MG63 (cell line): ENCODE results near the gene SCAF11. TPM values are rescaled to one million over a fixed set of nuclear protein-coding genes. Genes with fewer than 3 reads are reported as not detected.

Experiments
- DNase-seq: peaks from one replicate; pipeline ENCODE4 v3.0.0-alpha.2; 2020
- H3K27me3 ChIP-seq: fragments of 250-450 bp; sonication (Bioruptor Pico); 2 replicates; pipeline ENCODE4 v1.5.1; 2020; ENCODE audit warnings: mild to moderate bottlenecking, moderate library complexity
- H3K36me3 ChIP-seq: fragments of 250-450 bp; sonication (Bioruptor Pico); 2 replicates; pipeline ENCODE4 v1.5.1; 2020; ENCODE audit warnings: mild to moderate bottlenecking, moderate library complexity
- H3K4me3 ChIP-seq: fragments of 250-450 bp; sonication (Bioruptor Pico); 2 replicates; pipeline ENCODE4 v1.5.1; 2020; ENCODE audit warnings: mild to moderate bottlenecking, moderate library complexity
- H3K9me3 ChIP-seq: fragments of 250-450 bp; sonication (Bioruptor Pico); 2 replicates; pipeline ENCODE4 v1.5.1; 2020; ENCODE audit warnings: mild to moderate bottlenecking, moderate library complexity
- total RNA-seq: library from RNA; depleted of rRNA; stranded (reverse); fragments of >200 nt; shearing (Covaris generic); gene quantifications from 2 replicates; pipeline ENCODE4 v1.2.3, GENCODE V29; 2014; ENCODE audit warnings: low replicate concordance

The SCAF11 gene
- total RNA-seq, 1 experiment from 2014 or later: 57.2 TPM

DNA sequence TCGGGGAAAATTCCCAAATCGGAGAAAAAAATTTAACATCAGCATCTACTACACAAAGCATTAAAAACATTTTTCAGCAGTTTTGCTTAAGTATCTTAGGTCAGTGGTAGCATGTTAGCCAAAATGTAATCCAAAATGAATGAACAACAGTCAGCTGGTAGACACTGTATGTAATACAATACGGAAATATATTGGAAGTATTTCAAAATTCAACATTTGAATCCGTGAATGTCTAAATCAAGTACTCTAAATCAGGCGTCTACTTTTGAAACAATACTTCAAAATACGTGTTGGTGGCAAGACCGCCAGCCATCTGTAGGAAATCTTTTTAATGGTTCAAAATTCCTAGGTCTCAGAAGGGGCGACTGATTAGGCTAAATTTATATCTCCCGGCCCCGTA lies 1.1 kb downstream of the SCAF11 start:
- Histone ChIP-seq H3K9me3 (no peaks in the 10 kb centered on the region), H3K36me3 (peaks cover 30% of the 10 kb centered on the region), H3K4me3 (peak overlapping the region; percentile 96), H3K27me3 (no peaks in the 10 kb centered on the region)
- DNase-seq: no peak

DNA sequence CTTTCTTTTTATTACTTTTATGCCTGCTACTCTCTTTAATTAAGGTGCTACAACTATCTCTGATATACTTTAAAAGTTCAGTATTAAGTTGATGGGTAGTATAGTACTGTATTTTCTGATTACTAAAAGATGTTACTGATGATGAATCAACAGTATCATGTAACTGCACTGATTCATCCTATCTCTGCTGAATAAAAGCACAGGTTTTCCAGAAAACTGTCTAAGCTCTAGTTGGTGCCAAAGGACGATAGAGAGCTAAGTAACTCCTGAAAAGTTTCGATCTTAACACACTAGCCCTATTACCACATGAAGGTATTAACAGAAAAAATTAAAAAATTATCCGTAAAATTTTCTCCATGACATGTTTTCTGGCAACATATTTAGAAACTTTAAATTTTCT lies 2.1 kb downstream of the SCAF11 start:
- H3K4me3 ChIP-seq: peak overlapping the region; percentile 96
- H3K9me3 ChIP-seq: no peaks in the 10 kb centered on the region
- no peaks in the 10 kb centered on the region for H3K27me3 ChIP-seq
- DNase-seq: no peak
- H3K36me3 ChIP-seq: peaks cover 30% of the 10 kb centered on the region

DNA sequence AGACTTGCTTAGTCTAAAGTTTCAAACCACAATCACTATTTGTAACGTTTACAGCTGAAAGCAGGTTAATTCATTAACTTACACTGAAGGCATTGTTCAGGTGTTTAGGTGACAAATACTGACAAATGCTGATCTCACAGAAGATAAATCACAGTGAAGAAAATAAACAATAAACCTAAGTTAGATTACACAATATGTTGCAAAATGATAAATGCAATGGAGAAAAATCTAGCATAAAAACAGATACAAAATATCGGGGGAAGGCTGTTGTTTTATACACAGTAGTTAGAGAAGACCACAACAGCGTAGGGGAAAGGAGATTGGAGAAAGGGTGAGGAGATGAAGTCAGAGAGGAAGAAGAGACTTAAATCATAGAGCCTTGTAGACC lies 3.0 kb downstream of the SCAF11 start:
- DNase-seq: no peak
- Histone ChIP-seq H3K9me3 (no peaks in the 10 kb centered on the region), H3K27me3 (no peaks in the 10 kb centered on the region), H3K4me3 (no peak overlapping the region), H3K36me3 (peaks cover 30% of the 10 kb centered on the region)

DNA sequence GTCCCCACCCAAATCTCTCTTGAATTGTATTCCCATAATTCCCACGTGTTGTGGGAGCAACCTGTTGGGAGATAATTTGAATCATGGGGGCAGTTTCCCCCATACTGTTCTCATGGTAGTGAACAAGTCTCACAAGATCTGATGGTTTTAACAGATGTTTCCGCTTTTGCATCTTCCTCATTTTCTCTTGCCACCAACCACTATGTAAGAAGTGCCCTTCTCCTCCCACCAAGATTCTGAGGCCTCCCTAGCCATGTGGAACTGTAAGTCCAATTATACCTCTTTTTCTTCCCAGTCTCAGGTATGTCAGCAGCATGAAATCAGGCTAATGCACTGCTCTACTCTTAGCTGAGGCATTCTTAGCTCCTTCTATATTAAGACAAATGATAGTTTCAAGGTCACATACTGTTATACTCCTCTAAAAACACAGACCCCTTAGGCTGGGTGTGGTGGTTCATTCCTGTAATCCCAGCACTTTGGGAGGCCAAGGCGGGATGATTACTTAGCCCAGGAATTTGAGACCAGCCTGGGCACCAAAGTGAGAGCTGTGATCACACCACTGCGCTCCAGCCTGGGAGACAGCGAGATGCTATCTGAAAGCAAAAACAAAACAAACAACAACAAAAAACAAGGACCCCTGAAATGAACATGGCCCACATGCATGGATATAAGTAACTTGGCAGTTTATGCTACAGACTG lies 3.6 kb downstream of the SCAF11 start:
- Histone ChIP-seq H3K27me3 (no peaks in the 10 kb centered on the region), H3K36me3 (peaks cover 32% of the 10 kb centered on the region), H3K4me3 (no peak overlapping the region)

DNA sequence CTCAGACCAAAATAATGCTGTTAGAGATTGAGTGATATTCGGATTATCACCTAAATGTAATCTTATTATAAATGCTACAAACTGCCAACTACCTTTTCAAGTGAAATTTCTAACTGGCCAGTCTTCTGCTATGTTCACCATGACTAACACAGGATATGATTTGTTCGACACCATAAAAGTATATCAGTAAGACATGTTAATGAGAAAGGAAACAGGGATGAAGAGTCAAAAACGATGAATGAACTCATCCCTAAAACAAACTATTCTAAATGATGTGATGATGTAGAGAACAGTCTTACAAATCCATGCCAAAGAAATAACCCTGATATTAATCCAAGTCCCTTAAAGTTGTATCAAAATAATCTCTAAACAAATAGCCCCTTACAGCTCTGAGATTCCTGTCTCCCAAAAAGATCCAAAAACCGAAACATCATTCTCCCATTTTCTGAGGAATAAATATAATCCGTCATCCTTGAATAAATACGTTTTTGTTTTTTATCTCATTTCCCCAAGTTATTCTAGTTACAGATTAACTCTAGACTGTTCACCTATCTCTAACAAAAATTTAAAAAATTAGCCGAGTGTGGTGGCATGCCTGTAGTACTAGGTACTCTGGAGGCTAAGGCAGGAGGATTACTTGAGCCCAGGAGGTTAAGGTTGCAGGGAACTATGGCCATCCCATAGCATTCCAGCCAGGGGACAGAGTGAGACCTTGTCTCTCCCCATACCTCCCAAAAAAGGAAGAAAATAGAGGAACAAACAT lies 9.1 kb downstream of the SCAF11 start:
- peaks cover 22% of the 10 kb centered on the region for H3K36me3 ChIP-seq
- DNase-seq: no peak
- H3K27me3 ChIP-seq: no peaks in the 10 kb centered on the region
- H3K9me3 ChIP-seq: no peaks in the 10 kb centered on the region
- no peak overlapping the region for H3K4me3 ChIP-seq

More for the DNA sequence above, 3.6 kb downstream of the SCAF11 start:
- no peak for DNase-seq
- H3K9me3 ChIP-seq: no peaks in the 10 kb centered on the region

DNA sequence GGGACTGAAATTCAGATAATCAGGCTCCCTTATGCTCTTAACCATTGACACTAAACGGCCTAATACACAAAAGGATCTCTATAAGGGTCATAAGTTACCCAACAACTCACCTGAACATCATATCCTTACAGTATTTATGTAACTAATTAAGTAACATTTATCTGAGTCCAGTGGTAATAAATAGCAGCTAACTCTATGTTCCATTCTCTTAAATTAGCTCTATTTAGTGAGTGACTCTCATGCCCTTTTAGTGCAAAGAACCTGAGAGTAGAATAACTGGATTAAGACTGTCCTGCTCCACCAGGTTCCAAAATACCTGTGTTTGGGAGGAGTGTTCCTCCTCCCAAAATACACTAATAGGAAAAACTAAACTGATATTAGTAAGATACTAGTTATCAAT lies 9.8 kb downstream of the SCAF11 start:
- no peak for DNase-seq
- Histone ChIP-seq H3K4me3 (no peak overlapping the region), H3K27me3 (no peaks in the 10 kb centered on the region), H3K36me3 (peaks cover 21% of the 10 kb centered on the region), H3K9me3 (no peaks in the 10 kb centered on the region)

DNA sequence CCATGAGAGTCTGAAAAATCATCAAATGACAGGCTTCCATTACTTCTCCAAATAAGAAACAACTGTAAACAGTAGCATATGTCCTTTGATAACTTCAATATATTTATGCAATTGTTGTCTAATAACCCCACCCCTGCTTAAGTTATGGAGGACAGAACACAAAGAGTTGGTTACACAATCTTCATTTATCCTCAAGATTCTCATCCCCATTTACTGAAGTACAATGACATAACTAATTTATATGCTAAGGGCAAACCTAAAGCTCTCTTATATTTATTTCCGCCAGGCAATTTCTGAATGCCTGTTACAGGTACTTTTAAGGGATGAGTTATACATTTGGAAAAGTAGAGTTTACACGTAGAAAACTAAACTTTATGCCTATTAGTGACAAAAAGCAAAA lies 12.3 kb downstream of the SCAF11 start:
- Histone ChIP-seq H3K9me3 (no peaks in the 10 kb centered on the region), H3K36me3 (peaks cover 30% of the 10 kb centered on the region), H3K27me3 (no peaks in the 10 kb centered on the region), H3K4me3 (no peak overlapping the region)
- DNase-seq: no peak

DNA sequence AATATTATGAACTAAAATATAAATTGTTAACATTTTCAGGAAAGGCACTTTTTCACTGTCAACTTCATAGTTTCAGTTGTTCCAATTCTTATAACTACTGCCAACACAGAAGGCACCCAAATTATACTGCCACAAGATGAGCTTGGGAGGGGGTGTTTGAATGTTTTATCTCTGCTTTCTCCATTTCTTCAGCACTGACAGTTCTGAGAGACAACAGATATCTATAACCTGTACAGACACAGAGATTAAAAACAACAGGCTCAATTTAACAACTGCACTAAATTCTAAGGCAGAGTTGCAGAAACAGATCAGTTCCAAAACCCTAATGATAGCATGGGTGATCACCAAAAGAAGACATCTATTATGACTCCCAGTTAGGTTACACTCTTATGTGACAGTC lies 12.8 kb downstream of the SCAF11 start:
- Histone ChIP-seq H3K9me3 (no peaks in the 10 kb centered on the region), H3K27me3 (no peaks in the 10 kb centered on the region), H3K4me3 (no peak overlapping the region), H3K36me3 (peaks cover 31% of the 10 kb centered on the region)
- DNase-seq: no peak

DNA sequence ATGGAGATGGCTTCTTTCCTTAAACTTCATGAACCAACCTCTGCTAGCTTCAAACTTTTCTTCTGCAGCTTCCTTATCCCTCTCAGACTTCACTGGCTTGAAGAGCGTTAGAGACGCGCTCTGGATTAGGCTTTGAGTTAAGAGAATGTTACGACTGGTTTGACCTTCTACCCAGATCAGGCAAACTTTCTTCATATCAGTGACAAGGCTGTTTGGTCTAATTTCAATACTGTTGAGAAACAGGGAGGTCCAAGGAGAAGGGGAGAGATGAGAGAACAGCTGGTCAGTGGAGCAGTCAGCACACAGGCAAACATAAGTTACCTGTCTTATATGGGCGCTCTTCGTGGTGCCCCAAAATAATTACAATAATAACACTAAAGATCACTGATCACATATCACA lies 14.9 kb downstream of the SCAF11 start:
- H3K36me3 ChIP-seq: peaks cover 43% of the 10 kb centered on the region
- no peak for DNase-seq
- no peak overlapping the region for H3K4me3 ChIP-seq
- H3K27me3 ChIP-seq: no peaks in the 10 kb centered on the region
- no peaks in the 10 kb centered on the region for H3K9me3 ChIP-seq

DNA sequence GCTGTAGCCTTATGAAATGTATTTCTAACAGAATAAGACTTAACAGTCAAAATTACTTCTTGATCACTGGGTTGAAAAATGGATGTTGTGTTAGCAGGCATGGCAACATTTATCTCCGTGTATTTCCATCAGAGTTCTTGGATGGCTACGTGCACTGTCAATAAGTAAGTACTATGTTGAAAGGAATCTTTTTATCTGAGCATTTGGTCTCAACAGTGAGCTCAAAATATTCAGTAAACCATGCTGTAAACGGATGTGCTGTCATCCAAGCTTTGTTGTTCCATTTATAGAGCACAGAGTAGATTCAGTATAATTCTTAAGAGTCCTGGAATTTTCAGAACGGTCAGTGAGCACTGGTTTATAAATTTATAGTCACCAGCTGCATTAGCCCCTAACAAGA lies 15.5 kb downstream of the SCAF11 start:
- DNase-seq: no peak
- no peak overlapping the region for H3K4me3 ChIP-seq

DNA sequence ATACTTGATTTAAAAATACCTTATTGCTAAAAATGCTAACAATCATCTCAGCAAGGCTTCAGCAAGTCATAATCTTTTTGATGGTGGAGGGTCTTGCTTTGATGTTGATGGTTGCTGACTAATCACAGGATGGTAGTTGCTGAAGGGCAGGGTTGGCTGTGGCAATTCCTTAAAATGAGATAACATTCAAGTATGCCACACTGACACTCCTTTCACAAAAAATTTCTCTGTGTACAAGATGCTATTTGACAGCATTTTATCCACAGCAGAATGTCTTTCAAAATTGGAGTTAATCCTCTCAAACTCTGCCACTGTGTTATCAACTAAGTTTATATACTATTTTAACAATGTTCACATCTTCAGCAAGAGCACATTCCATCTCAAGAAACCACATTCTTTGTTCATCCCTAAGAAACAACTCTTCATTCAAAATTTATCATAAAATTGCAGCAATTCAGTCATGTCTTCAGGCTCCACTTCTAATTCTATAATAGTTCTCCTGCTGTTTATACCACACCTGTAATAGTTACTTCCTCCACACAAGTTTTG lies 16.1 kb downstream of the SCAF11 start:
- Histone ChIP-seq H3K27me3 (no peaks in the 10 kb centered on the region), H3K36me3 (peaks cover 50% of the 10 kb centered on the region), H3K9me3 (no peaks in the 10 kb centered on the region), H3K4me3 (no peak overlapping the region)
- no peak for DNase-seq

More for the DNA sequence above, 15.5 kb downstream of the SCAF11 start:
- Histone ChIP-seq H3K36me3 (peaks cover 50% of the 10 kb centered on the region), H3K9me3 (no peaks in the 10 kb centered on the region), H3K27me3 (no peaks in the 10 kb centered on the region)

DNA sequence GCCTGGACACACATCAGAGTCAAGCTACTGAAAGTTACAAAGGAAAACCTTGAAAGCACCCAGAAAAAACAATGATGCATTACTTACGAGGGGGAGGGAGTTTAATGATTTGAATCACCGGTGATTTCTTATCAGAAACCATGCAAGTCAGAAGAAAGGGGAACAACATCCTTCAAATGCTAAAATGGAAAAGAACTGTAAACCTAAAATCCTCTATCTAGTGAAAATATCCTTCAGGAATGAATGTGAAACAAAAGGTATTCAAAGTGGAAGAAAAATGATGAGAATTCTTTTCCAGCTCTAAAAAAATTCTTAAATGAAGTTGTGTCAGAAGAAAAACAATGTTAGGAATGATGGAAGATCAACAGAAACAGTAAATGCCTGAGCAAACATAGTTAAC lies 16.8 kb downstream of the SCAF11 start:
- DNase-seq: no peak
- Histone ChIP-seq H3K27me3 (no peaks in the 10 kb centered on the region), H3K36me3 (peaks cover 50% of the 10 kb centered on the region), H3K9me3 (no peaks in the 10 kb centered on the region), H3K4me3 (no peak overlapping the region)

DNA sequence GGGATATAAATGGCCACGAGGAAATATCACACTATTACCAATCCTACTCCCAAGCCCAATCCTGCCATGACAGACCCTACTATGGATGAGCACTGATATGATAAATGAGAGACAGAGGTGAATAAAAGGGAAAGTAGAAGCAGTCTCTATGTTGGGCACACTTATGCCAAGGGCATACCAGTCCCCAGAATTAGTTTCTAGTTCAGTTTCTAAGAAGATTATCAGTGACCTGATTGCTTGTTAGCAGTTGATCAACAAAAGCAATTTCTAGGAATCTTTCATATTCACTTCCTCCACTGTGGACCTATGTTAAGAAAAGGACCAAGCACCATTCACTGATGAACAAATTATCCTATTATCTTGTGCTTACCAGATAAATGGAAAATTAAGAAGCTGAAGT lies 20.0 kb downstream of the SCAF11 start:
- Histone ChIP-seq H3K9me3 (no peaks in the 10 kb centered on the region), H3K4me3 (no peak overlapping the region), H3K36me3 (peaks cover 40% of the 10 kb centered on the region), H3K27me3 (no peaks in the 10 kb centered on the region)
- DNase-seq: no peak

DNA sequence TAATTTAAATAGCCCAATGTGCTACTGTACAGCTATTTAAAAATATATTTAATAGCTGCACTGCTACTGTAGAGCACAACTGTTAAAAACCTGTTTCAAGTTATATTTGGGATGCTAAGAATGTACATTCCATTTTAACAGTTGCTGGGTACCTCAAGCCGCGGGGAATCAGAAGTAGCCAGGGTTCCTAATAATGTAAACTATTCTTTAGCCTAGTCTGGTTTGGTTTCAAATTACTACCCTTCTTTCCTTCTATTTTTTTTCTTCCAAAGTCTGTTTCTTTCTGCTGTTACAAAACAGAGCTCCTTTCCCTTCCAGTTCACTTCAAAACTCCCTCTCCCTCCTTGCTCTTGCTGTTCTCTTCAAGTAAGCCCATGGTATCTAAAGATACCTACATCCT lies 21.3 kb downstream of the SCAF11 start:
- DNase-seq: no peak
- Histone ChIP-seq H3K36me3 (peaks cover 35% of the 10 kb centered on the region), H3K27me3 (no peaks in the 10 kb centered on the region), H3K4me3 (no peak overlapping the region), H3K9me3 (no peaks in the 10 kb centered on the region)

DNA sequence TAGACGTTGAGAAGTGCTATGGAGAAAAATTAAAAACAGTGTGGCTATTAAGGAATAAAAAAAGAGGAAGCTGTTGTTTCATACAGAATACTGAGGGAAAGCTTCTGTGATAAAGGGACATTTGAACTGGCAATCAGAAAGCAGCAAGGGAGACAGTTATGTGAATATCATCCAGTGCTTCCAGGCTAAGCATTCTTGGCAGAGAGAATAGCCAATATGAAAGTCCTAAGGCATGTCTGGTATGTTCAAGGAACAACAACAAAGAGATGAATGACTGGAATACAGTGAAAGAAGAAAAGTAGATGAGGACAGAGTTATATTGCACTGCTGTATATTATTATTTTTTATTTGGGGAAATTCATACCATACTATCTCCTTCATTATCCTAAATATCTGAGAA lies 23.9 kb downstream of the SCAF11 start:
- Histone ChIP-seq H3K9me3 (no peaks in the 10 kb centered on the region; the same call in 1 of the 2 replicates), H3K36me3 (peaks cover 49% of the 10 kb centered on the region), H3K4me3 (no peak overlapping the region), H3K27me3 (no peaks in the 10 kb centered on the region)
- peak; percentile 3 for DNase-seq

DNA sequence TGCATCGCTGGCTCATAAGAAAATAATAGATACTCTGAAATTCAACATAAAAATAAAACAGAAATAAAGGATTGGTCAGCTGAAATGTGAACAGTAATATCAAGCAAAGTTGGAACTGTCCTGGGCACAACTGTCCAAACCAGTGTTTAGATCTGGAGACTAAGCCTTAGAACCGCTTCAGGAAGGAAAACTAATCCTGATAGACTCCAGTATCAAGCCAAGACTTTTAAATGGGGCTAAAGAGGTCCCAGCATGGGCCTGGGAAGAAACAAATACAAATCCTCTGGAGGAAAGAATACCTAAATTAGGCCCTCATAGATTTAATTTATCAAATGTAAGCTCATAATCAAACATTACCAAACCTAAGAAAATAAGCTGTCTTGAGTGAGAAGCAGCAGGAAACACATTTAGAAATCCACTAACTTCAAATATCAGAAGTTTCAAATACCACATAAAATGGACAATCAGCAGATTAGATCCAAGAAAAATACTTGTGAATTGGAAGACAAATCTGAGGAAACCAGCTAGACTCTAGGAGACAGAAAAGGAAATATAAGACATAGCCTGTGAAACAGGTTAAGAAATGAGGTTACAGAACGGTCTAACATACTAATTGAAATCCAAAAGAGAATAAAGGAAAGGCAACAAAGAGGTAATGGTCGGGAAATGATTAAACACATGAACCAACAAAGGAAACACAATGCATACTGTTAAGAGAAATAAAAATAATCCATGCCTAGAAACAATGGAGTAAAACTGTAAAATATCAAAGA lies 27.6 kb downstream of the SCAF11 start:
- Histone ChIP-seq H3K9me3 (no peaks in the 10 kb centered on the region; the same call in 1 of the 2 replicates), H3K36me3 (peaks cover 59% of the 10 kb centered on the region), H3K27me3 (no peaks in the 10 kb centered on the region), H3K4me3 (no peak overlapping the region)
- DNase-seq: no peak

DNA sequence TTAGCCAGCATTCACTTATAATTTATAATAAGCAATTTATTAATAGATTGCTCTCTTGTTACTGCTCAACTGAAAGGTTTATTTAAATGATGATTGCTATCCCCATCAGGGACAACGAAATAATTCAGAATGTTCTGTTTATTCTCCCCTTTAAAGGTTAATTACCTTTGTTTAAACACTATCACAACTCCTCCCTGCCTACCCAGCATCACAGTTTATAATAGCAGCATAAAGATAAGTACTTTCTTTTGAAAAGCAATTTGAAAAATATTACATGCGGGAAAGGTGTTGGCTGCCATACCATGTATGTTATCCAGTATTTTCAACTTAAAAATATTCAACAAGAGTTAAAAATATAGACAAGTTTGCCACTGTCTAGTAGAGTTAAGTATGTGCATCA lies 30.6 kb downstream of the SCAF11 start:
- H3K36me3 ChIP-seq: peaks cover 64% of the 10 kb centered on the region
- H3K9me3 ChIP-seq: no peaks in the 10 kb centered on the region; the same call in 1 of the 2 replicates
- H3K27me3 ChIP-seq: no peaks in the 10 kb centered on the region
- no peak overlapping the region for H3K4me3 ChIP-seq
- DNase-seq: no peak
